ENCODE measurements around the gene MAPKAPK2. TPM values are rescaled to one million over a fixed set of nuclear protein-coding genes. Genes with fewer than 3 reads are reported as not detected.

The MAPKAPK2 gene
- polyA plus RNA-seq, 3 donors = 1.6 to 56.9 (median 2.2) TPM

DNA sequence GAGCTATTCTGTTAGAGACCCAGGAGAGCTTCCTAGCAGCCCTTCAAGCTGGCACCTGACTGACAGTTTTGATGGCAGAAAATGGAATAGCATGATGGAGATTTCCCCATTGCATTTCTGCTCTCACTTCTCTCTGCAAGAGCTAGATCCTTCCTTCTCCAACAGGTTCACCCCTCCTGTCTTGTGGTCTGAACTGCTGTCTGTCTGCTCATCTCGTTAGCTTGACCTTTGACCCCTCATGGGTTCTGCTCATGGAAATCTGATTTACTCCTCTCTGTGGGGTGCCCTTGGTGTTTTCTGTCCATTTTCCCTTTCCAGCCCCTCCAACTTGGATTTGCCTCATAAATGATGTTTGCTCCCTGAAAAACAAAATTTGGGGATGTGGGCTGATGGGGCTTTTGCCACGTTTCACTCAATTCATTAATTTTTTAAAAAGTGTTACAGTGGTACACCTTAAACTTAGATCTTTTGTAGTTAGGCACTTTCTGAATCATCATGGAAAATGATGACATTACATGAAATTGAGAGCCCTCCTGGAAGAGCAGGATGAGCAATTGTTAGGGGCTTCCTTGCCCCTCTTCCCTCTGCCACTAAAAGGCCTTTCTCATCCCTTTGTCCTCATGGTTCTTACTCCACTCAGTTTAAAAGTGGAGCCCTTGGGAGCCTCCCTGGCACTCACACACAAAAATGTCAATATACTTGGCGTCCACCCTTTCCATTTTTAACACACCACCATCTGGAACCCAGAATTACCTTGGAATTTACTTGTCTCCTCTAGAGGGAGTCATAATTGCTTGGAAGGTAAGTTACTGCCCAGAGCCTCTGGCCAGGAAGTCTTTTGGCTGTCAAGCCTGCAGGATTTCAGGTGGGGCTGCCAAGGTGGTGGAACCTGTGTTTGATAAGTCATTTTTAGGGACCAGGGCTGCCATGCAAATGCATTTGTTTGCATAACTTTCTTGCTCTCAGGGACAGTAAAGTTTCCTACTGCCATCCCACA, 54.0 kb downstream of the MAPKAPK2 start:
- no peaks in the 10 kb centered on the region for H3K79me2 ChIP-seq (ENCODE audit: insufficient read depth, low read length)
- Mint-ChIP-seq H3K4me3 (no peak overlapping the region), H3K27me3 (ENCODE audit: low read depth in 3 of 3) (peaks cover 0 to 4% (median 1%) of the 10 kb centered on the region in 3 donors), H3K27ac (peak overlapping the region in 3 of 7 donors; percentile 8 to 64 (median 50)), H3K4me1 (peaks cover 57% of the 10 kb centered on the region), H3K36me3 (peaks cover 22 to 30% of the 10 kb centered on the region in 2 donors), H3K9me3 (peaks cover 0 to 2% (median 0%) of the 10 kb centered on the region in 7 donors)
- H3K9ac ChIP-seq (ENCODE audit: insufficient read depth, low read length, poor library complexity, severe bottlenecking) = no peak overlapping the region
- no peak overlapping the region for H3K27ac ChIP-seq (ENCODE audit: low read depth in 1 of 2, low read length in 2 of 2)
- peaks cover 0 to 7% of the 10 kb centered on the region in 2 donors for H3K36me3 ChIP-seq (replicated peaks in 1 of 2; ENCODE audit: control insufficient read depth in 1 of 2, insufficient read depth in 2 of 2, low read length in 2 of 2)
- peaks cover 42 to 59% of the 10 kb centered on the region in 2 donors for H3K4me1 ChIP-seq (ENCODE audit: control insufficient read depth in 1 of 2, insufficient read depth in 2 of 2, low read length in 2 of 2)
- 0% methylated on average over 1 of the region's 3 CpGs for WGBS (ENCODE audit: insufficient coverage)
- H2AFZ ChIP-seq (ENCODE audit: insufficient read depth, low read depth, low read length, poor library complexity, severe bottlenecking) = no peak overlapping the region
- peaks cover 31% of the 10 kb centered on the region for H4K20me1 ChIP-seq (ENCODE audit: insufficient read depth, low read length)
- TF ChIP-seq, protein P1, sequence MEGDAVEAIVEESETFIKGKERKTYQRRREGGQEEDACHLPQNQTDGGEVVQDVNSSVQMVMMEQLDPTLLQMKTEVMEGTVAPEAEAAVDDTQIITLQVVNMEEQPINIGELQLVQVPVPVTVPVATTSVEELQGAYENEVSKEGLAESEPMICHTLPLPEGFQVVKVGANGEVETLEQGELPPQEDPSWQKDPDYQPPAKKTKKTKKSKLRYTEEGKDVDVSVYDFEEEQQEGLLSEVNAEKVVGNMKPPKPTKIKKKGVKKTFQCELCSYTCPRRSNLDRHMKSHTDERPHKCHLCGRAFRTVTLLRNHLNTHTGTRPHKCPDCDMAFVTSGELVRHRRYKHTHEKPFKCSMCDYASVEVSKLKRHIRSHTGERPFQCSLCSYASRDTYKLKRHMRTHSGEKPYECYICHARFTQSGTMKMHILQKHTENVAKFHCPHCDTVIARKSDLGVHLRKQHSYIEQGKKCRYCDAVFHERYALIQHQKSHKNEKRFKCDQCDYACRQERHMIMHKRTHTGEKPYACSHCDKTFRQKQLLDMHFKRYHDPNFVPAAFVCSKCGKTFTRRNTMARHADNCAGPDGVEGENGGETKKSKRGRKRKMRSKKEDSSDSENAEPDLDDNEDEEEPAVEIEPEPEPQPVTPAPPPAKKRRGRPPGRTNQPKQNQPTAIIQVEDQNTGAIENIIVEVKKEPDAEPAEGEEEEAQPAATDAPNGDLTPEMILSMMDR (IDR thresholded peaks at IDR 0.05) = no peak
- peak overlapping the region; percentile 24 for H3K4me2 ChIP-seq (replicated peaks; ENCODE audit: extremely low read depth, low read length, poor library complexity, severe bottlenecking)
- peak in 1 of 3 donors; percentile 9 for DNase-seq
- H3K9me3 ChIP-seq (replicated peaks in 1 of 2; ENCODE audit: control insufficient read depth in 1 of 2, insufficient read depth in 1 of 2, low read length in 2 of 2) = no peaks in the 10 kb centered on the region
- no peaks in the 10 kb centered on the region for H3K27me3 ChIP-seq (ENCODE audit: control insufficient read depth in 2 of 2, insufficient read depth in 2 of 2, low read length in 2 of 2)
- intact Hi-C loops (cut with micrococcal nuclease) = loop anchor here (5.0 to 10.0 kb wide), 4 partner anchors 34 to 226 kb away; partner anchors contain the start of genes IL10 (in 1 of the 2) and IL19 (in 1 of the 2)
- no peak overlapping the region for H3K4me3 ChIP-seq (replicated peaks in 1 of 3; ENCODE audit: low read depth in 2 of 3, low read length in 3 of 3)

DNA sequence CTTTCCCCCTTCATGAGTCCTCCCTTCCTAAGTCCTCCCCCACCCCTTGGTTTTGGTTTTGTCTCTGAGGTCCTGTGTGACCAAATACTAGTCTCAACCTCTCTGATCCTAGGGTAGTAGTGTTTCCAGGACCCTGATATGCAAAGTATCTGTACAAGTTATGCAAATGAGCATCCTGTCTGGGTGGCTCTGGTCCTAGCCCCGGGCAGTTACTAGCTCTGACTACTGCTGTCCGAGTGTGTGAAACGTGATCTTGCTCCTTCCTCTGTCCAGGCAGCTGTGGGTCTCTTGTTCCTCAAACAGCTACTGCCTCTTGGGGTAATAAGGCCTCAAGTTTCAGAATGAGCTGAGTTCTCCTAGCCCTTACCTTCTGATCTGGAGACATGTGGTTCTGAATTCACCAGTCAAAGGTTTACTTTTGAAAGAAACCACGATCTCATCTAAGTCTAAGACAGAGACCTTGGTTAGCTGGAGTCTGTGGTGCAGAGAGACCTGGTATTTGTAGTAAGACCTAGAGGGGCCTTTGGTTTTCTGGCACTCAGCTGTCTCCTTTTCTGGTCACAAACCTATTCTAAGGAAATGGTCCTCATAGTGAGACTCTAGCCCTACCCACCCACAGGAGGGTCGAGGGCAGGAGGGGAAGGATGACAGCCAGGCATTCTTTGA, 54.8 kb downstream of the MAPKAPK2 start:
- H3K36me3 ChIP-seq (replicated peaks in 1 of 2; ENCODE audit: control insufficient read depth in 1 of 2, insufficient read depth in 2 of 2, low read length in 2 of 2) = no peaks in the 10 kb centered on the region
- peaks cover 42 to 62% of the 10 kb centered on the region in 2 donors for H3K4me1 ChIP-seq (ENCODE audit: control insufficient read depth in 1 of 2, insufficient read depth in 2 of 2, low read length in 2 of 2)
- H3K27me3 ChIP-seq (ENCODE audit: control insufficient read depth in 2 of 2, insufficient read depth in 2 of 2, low read length in 2 of 2) = no peaks in the 10 kb centered on the region
- no peak overlapping the region for H3K4me3 ChIP-seq (replicated peaks in 1 of 3; ENCODE audit: low read depth in 2 of 3, low read length in 3 of 3)
- H3K4me2 ChIP-seq (replicated peaks; ENCODE audit: extremely low read depth, low read length, poor library complexity, severe bottlenecking) = peak overlapping the region; percentile 24
- no peak overlapping the region for H3K27ac ChIP-seq (ENCODE audit: low read depth in 1 of 2, low read length in 2 of 2)
- no peaks in the 10 kb centered on the region for H3K9me3 ChIP-seq (replicated peaks in 1 of 2; ENCODE audit: control insufficient read depth in 1 of 2, insufficient read depth in 1 of 2, low read length in 2 of 2)
- peak overlapping the region in 1 of 2 donors; percentile 48 for H3K4me3 Mint-ChIP-seq
- H3K9ac ChIP-seq (ENCODE audit: insufficient read depth, low read length, poor library complexity, severe bottlenecking) = no peak overlapping the region
- peaks cover 22% of the 10 kb centered on the region for H4K20me1 ChIP-seq (ENCODE audit: insufficient read depth, low read length)
- H3K27ac Mint-ChIP-seq = peak overlapping the region in 6 of 7 donors; percentile 8 to 77 (median 60)
- no peaks in the 10 kb centered on the region for H3K79me2 ChIP-seq (ENCODE audit: insufficient read depth, low read length)
- WGBS (ENCODE audit: insufficient coverage) = no CpG with 5 or more reads among the region's 5 CpGs
- H3K9me3 Mint-ChIP-seq = peaks cover 0 to 2% (median 0%) of the 10 kb centered on the region in 7 donors
- peaks cover 0 to 7% (median 1%) of the 10 kb centered on the region in 3 donors for H3K27me3 Mint-ChIP-seq (ENCODE audit: low read depth in 3 of 3)
- intact Hi-C loops (cut with micrococcal nuclease) = loop anchor here (5.0 to 10.0 kb wide), 4 partner anchors 33 to 225 kb away; partner anchors contain the start of genes IL10 (in 1 of the 2) and IL19 (in 1 of the 2)
- peaks cover 56% of the 10 kb centered on the region for H3K4me1 Mint-ChIP-seq
- H2AFZ ChIP-seq (ENCODE audit: insufficient read depth, low read depth, low read length, poor library complexity, severe bottlenecking) = no peak overlapping the region
- peak; percentile 59 to 64 (median 63) for DNase-seq
- TF ChIP-seq, protein P1 (IDR thresholded peaks at IDR 0.05) = no peak
- H3K36me3 Mint-ChIP-seq = peaks cover 16 to 29% of the 10 kb centered on the region in 2 donors

Measured in CD14-positive monocyte (primary cell).